ENCODE data around the gene GOLGA8Q. TPM values are rescaled to one million over a fixed set of nuclear protein-coding genes. Genes with fewer than 3 reads are reported as not detected.
"Not testable (repeated sequence)": the region's sequence is repeated elsewhere in the genome, so short reads cannot be mapped to it uniquely, and the experiment has no call there.

The GOLGA8Q gene
- total RNA-seq, 2 donors from 2014 or later, result 1.0 to 1.1 TPM

- H3K27me3 Mint-ChIP-seq (ENCODE audit: low read depth); H3K4me1 Mint-ChIP-seq (ENCODE audit: low read depth); H3K9me3 Mint-ChIP-seq; H3K36me3 Mint-ChIP-seq (ENCODE audit: insufficient read depth in 2 of 2); H3K4me3 Mint-ChIP-seq; ATAC-seq (replicated peaks in 1 of 2); H3K27ac Mint-ChIP-seq; DNase-seq: not testable (repeated sequence)
Observed at GRCh38 chr15:30603796-30604195, 51.9 kb downstream of the GOLGA8Q start, which contains the start of gene GOLGA8H. Gene GOLGA8H (plus strand): TSS chr15:30604028. CDS start chr15:30604126, 98 bp downstream.

Other genes starting within 250 kb of the GOLGA8Q start
- 1 to 10 TPM; 1.9 to 3.7 TPM for gene CHRFAM7A, start 158.5 kb upstream of the GOLGA8Q start, total RNA-seq
- gene GOLGA8R, start 137.8 kb upstream of the GOLGA8Q start, total RNA-seq, result 1 to 10 TPM; 2.6 to 2.7 TPM
- gene GOLGA8H, start 52.0 kb downstream of the GOLGA8Q start, total RNA-seq, result under 1 TPM; 0.19 to 0.46 TPM

Measured in activated T-cell treated with anti-CD3 and anti-CD28 coated beads, Interleukin-2, amount 50 U/mL, for 72 hours (primary cell).